Measurements from ENCODE around the gene METTL22.

The METTL22 gene, protein sequence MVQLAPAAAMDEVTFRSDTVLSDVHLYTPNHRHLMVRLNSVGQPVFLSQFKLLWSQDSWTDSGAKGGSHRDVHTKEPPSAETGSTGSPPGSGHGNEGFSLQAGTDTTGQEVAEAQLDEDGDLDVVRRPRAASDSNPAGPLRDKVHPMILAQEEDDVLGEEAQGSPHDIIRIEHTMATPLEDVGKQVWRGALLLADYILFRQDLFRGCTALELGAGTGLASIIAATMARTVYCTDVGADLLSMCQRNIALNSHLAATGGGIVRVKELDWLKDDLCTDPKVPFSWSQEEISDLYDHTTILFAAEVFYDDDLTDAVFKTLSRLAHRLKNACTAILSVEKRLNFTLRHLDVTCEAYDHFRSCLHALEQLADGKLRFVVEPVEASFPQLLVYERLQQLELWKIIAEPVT

DNA sequence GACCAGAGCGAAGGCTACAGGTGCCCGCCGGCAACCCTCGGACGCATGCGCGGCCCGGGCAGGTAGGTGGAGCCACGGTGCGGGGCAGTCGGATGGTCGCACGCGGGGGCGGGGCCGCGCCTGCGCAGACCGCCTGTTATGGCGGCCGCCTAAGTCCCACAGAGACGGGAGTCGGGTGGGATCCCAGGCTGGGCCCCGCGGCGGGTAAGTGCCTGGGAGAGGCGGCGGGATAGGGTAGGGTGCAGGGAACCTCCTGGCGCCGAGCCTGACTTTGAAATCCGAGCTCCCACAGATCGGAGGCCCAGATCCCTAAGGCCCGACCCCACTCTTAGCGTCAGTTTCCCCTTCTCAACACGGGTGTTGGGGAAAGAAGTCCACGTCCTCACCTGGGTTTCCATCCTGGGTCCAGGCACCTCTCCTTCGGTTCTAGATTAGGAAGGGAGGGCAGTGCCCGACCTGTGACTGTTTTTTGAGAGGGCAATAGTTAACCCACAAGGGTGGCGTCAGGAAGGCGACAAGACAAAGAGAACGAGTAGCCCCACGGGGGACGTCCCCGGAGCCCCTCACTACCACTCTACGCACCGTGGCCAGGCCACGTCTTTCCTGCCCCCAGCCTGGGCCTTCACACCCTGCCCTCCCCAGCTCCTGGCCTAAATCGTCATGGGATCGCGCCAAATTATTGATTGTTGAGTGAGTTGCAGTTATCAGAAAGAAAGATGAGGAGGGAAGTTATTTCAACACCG lies at the start of gene METTL22:
TSS of gene METTL22 (plus strand) at position 127 of the 743 bp plus-strand sequence. CDS start 3,968 bp downstream, outside the sequence.
- peak; percentile 64 to 67 for DNase-seq

DNA sequence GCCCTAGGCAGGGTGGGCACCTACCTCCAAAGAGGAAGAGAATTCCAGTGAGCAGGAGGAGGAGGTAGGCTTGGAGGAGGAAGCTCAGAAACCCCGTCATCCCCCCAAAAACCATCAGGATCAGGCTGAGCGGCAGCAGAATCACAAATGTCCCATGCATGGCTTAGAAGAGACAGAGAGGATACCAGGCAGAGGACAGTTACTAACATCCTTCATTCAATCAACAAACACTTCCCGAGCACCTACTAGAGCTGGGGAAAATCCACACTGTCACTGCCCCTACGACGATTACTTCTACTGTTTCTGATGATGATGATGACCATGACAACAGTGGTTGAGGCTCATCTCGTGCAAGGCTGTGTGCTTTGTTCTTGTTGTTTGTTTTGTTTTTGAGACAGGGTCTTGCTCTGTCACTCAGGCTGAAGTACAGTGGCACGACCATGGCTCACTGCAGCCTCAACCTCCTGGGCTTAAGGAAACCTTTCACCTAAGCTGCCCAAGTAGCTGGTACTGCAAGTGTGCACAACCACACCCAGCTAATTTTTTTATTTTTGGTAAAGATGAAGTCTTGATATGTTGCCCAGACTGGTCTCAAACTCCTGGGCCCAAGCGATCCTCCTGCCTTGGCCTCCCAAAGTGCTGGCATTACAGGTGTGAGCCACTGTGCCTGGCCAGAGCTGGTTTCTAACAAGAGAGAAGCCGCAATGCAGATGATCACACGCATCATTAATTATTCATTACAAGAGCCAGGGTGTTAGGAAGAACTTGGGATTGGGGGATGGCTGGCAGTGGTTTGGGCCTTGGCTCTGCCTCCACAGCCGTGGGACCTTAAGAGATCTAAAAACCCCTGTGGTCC lies 49.2 kb upstream of the METTL22 start:
- no peak for DNase-seq

DNA sequence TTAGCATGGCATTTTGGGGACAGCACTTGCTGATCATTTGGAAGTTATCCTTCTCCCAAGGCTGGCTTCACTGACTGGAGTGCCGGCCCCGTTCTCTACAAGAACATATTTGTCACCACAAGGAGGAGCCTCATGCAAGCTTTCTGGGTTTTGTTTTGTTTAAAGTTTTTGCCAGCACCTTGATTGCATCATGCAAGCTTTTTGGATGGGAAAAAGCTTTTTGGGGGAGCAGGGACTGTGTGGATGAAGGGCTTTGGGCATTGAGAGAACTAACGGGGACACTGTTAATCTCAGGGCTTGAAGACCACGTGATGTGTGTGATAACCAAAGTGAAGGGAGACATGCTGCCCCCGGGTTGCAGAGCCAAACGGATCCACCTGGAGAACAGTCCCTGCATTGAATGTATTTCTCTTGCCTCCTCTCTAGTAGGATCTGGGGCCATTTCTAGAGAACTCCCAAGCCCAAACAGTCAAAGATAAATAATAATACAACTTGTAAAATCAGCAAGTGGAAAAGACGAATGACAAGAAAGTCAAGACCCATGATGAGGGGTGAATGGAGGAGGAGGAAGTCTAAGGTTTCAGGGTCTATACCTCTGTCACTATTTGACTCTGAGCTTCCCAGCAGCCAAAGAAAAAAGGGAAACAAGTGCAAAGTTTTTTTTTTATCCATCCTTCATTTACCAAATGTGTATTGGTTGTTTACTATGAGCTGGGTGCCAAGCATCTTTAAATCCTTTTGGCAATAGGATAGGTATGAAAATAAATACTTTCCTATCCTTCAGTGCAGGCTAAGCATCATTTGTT lies 48.4 kb upstream of the METTL22 start:
- no peak for DNase-seq

DNA sequence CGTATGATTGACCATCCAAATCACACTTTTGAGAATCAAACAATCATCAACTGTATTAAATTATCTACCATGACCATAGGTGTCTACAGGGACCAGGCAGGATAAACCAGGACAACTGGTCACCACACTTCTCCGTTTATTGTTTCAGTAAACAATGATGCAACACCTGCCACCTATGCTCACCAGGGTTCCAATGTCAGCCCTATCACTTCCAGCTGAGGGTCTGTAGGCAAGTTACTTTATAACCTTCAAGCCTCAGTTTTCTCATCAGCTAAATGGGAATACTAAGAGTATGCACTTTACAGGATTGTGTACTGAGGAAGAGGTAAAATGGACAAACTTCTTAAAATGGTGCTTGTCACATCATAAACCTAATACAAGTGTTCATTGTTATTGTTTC lies 46.1 kb upstream of the METTL22 start:
- DNase-seq: no peak

DNA sequence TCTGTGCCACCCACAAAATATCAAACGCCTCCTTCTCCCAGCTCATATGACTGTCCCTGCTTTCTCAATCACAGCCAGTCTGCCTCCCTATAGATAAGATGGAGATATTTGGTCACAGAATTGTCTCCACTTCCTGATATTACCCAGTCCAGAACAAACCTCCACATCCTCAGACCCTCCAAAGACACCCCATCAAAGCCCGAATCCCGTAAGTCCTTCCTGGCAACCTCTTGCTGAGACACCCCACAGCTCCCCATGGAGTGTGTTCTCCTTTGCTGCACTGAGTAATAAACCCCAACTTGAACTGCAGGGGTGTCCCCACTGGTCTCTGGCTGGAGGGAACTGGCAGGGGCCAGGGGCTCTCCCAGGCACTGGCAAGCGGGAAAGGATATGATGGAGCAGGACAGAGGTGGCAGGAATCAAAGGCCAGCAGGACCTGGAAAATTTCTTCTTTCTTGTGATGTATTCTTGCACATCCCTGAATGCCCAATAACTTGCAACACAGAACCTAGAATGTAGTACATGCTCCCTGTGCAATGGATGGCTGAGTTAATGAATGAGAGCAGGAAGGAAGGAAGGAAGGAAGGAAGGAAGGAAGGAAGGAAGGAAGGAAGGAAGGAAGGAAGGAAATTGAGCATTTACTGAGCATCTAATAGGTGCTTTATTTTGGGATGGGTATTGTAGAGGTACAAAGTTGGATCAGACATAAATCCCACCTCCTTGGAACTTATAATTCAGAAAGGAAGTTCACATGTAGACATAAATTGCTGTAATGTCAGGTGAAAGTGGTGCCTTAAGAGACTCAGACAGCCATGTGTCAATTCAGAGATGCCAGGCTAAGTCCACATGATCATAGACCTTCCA lies 45.1 kb upstream of the METTL22 start:
- no peak for DNase-seq

DNA sequence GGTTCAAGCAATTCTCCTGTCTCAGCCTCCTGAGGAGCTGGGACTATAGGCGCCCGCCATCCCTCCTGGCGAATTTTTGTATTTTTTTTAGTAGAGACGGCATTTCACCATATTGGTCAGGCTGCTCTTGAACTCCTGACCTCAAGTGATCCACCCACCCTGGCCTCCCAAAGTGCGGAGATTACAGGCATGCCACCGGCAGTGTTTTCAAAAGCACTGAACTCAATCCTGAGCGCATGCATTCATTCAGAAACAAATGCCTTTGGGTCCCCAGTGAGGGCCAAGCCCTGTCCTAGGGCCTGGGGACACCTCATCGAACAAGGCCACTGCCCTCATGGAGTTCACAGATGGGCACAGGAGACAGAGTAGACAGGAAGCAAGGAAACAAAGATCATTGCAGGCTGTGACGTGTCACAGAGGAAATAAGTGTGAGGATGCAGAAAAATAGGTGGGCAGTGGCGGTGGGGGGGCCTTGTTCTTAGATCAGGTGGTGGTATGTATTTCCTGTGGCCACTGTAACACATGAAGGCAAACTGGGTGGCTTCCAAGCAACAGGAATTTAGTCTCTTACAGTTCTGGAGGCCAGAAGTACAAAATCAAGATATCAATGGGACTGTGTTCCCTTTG lies 43.7 kb upstream of the METTL22 start:
- no peak for DNase-seq

DNA sequence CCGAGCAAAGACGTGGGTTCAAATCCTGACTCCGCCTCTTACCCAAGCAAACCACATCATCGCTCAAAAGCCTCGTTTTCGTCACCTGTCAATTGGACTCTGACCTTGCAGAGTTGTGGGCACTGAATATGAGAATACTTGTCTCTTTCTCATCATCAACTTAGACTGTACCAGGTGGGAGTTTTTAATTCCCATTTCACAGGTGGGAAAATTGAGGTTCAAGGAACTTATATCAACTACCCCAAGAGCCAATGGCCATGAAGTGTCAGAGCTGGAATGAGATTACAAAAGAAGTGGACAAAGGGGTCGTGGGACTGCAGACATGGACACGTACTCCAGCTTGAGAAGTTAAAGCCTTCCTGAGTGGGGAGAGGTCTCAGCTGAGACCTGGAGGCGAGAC lies 41.9 kb upstream of the METTL22 start:
- no peak for DNase-seq

DNA sequence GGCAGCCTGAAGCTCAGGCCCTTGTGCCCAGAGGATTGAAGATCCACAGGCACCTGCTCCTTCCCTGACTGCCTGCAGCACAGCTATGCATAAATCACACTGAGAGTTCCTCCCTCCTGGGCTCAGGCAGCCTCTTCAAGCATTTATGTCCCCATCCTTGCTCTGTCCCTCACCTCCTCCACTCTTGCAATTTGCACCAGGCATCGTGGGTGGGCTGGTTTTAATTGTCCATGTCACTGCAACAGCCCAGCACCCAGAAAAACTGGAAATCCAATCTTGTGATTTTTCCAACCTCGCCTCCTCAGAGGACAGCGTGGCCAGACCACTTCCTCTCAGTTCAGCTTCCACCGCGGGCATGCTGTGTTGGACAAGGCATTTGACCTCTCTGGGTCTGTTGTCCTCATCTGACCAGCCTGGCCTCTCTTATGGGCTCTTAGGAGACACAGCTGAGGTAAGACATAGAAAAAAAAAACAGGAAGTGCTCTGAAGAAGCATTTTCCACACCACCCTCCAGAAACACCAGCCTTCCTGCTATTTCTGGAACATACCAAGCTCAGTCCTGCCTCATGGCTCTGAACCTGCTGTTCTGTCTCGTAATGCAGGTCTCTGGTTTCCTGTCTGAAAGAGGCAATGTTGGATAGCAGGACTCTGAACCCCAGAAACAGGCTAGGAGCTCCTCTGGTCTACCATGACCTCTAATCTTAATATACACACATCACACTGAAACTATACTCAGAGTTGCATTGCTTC lies 39.5 kb upstream of the METTL22 start:
- no peak for DNase-seq

DNA sequence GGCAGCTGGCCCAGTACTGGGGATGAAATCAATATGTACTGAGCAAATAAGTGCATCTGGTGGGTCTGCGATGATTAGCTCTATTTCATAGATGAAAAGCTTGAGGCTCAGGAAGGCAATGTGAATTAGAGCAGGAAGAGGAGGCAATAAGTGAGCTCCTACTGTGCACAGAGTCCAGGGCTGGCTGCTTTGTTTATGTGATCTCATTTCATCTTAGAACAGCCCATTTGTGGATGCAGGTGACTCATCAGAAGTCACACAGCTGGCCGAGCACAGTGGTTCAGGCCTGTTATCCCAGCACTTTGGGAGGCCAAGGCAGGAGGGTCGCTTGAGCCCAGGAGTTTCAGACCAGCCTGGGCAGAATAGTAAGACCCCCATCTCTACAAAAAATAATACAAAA lies 38.3 kb upstream of the METTL22 start:
- DNase-seq: no peak

DNA sequence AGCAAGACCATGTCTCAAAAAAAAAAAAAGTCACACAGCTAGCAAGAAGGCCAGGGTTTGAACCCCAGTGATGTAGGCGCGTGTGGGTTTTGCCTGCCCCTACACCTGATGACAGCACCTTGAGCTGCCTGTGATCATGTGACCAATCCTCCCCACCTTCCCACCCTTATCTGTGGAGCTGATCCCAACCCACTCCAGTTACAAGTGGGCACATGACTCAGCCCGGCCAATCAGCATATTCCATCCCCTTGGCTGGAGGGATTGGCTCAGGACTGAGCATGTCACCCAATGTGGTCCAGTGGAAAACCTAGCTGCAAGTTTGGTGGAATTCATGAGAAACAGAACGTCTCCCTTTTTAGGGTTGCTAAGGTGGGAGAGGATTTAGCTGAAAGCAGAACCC lies 37.8 kb upstream of the METTL22 start:
- DNase-seq: no peak

DNA sequence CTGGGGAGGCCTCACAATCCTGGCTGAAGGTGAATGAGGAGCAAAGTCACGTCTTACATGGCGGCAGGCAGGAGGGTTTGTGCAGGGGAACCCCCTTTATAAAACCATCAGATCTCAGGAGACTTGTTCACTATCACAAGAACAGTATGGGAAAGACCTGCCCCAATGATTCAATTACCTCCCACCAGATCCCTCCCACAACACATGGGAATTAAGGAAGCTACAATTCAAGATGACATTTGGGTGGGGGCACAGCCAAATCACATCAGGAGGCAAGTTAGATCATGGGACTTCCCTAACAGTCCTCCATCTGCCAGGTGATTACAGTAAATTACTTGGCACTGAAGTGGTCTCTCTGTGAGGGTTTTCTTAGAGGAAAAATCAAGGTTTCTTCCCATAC lies 36.5 kb upstream of the METTL22 start:
- no peak for DNase-seq

DNA sequence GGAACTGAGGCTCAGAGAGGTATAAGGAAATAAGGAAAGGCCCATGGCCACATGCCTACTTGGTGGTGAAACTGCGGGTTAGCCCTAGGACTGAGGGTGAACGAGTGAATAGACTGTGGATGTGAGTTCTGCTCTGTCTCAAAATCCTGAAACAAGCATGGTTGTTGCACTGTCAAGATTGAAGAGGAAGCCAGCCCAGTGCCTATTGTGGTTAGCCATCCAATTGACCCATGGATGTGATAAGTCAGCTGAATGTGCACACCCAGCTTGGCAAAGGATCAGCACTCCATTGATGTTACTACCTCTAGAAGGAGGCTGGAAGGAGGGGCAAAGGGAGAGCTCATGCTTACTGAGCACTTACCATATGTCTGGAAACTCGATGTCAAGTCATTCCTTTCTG lies 35.6 kb upstream of the METTL22 start:
- DNase-seq: no peak

DNA sequence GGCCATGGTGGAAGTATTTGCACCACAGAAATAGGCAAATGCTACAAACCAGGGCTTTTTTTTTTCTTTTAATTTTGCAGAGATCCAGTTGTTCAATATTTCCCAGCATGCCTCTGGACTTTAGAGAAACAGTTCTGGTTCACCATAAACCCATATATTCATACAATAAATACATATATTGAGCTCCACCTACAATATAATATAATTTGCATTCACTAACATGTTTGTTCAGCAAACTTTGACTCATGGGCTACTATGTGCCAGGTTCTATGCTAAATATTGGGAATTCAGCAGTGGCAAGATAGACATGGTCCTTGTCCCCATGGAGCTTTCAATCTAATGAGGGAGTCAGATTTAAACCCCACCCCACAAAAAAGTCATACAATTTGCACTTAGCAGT lies 34.4 kb upstream of the METTL22 start:
- no peak for DNase-seq

DNA sequence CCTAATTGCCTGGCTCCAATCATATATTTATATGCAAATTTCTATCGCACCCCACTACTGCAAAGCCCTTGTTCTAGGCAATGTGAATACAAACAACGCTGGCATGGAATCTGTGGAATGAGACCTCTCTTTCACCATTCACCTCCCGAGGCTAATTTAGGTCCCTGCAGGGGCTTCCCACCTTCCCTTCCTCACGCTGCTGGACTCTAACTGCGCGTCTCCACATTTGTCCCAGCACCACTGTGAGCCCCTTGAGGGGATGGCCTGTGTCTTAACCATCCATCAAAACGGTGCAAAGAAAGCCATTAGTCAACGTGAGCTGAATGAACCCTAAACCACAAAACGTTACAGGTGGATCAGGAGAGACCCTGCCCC lies 32.8 kb upstream of the METTL22 start:
- no peak for DNase-seq

DNA sequence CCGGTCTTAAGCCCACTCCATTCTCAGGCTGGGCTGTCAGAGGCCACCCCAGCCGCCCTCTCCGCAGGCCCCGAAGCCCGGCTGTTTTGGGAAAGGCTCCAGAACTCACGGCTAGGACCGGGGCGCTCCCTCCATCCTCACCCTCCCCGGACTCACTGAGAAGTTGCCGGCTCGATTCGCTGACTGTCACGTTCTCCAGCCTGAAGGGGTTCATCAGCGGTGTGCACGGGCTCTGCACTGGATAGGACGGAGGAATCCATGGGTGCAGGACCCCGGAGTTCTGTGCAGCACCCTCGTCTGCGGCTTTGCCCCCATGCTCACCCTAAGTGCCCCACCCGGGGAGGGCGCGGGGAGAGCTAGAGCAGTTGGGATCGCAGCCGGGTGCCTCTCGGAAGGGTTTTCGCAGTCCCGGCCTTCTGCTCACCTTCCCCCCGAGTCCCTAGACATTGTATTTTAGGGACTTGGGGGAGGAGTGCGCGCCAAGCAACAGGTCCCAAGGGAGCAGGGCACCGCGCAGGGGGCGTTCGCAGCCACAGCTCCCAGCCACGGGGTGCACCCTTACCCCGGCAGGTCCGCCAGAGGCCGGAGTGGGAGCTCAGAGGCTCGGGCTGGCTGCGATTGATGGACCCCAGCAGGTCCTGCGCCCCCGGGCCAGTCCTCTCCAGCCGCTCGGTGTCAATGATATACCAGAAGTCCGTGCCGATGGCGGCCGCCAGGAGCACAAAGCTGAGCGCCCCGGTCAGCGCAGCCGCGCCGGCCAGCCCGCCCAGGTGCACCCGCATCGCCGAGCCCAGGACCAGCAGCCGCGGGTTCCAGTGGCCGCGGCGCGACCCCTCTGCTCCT lies 32.2 kb upstream of the METTL22 start:
- DNase-seq: no peak

DNA sequence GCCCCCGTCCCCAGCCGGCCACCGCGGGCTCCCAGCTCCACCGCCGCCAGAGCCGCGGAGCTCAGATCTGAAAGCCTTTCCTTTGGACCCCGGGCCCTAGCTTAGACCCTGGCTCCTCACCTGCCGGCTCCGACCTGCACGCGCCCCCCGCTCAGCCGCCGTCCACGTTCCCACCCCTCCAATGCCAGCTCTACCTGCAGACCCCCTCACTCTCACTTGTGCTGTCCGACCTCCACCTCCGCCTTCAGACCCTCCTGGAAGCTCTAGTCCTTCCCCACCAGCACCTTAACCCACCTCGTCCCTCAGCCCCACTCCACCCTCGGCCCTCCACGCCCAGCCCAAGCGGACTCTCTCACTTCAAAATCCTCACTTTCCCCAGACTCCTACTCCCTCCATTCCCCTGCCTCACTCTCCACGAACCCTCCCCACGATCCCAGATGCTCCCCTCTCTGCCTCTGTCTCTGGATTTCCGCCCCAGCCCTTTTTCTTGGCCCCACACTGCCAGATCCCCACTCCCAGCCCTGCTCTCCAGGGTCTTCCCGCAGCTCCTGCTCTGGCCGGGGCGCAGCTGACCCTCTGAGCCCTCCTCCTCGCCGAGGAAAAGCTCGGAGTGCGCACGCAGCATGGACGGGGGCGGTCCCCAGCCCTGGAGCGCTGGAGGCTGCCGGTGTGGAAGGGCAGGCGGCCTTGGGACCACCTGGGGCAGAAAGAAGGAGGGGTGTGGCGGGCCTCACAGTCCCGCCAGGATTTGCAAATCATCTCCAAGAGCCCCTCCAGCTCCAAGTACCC lies 31.4 kb upstream of the METTL22 start, which contains the start of gene TMEM114:
TSS of gene TMEM114 (minus strand) at position 612 of the 789 bp plus-strand sequence. CDS start 673 bp downstream, outside the sequence.
- no peak for DNase-seq

DNA sequence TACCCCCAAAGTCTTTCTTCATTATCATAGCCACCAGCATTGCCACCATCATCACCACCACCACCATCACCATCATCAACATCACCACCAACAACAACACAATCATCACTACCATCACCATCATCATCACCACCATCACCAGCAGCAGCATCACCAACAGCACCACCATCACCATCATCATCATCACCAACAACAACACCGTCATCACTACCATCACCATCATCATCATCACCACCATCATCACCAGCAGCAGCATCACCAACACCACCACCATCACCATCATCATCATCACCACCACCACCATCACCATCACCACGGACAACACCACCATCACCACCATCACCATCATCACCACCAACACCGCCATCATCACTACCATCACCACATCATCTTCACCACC lies 30.7 kb upstream of the METTL22 start:
- DNase-seq: no peak

DNA sequence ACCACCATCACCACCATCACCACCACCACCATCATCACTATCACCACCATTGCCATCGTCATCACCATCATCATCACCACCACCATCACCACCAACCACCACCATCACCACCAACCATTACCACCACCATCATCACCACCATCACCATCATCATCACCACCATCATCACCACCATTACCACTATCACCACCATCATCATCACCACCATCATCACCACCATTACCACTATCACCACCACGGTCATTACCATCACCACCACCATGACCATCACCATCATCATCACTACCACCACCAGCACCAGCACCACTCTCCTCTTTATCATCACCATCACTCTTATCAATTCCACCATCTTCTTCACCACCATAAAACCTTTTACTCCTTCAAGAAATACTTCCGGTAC lies 30.0 kb upstream of the METTL22 start:
- DNase-seq: no peak

All from NCI-H187 (cell line).